Measurements from ENCODE around the gene CARF. TPM values are rescaled to one million over a fixed set of nuclear protein-coding genes. Genes with fewer than 3 reads are reported as not detected.

The CARF gene
- total RNA-seq, 2 experiments from 2014 or later: 14.7 to 17.5 TPM

DNA sequence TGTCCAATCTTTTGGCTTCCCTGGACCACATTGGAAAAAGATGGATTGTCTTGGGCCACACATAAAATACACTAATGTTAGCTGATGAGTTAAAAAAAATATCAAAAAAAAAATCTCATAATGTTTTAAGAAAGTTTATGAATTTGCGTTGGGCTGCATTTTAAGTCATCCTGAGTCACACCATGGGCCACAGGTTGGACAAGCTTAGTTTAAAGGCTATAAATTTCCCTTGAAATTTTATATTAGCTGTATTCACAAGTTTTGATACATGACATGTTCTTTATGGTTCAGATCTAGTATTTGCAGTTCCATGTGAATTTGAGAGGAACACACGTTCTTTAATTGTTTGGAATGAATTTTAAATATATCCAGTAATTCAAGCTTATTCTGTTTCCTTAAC is 21.9 kb downstream of the CARF start:
- CTCF ChIA-PET (ENCODE audit: unreplicated experiment): no interaction called here
- no peaks in the 10 kb centered on the region for H3K9me2 ChIP-seq (ENCODE audit: insufficient read depth, low read length)
- DNase-seq (ENCODE audit: low spot score): no peak
- H3K4me2 ChIP-seq (ENCODE audit: low read length): no peak overlapping the region
- intact Hi-C loops (cut with micrococcal nuclease; ENCODE audit: unreplicated experiment): no loop called here
- H4K20me1 ChIP-seq (ENCODE audit: insufficient read depth, low read length): no peaks in the 10 kb centered on the region
- H2AFZ ChIP-seq (ENCODE audit: low read length): no peak overlapping the region
- H3K27ac ChIP-seq (ENCODE audit: low read depth, low read length, poor library complexity, severe bottlenecking): no peak overlapping the region
- H3K79me2 ChIP-seq (ENCODE audit: insufficient read depth, low read depth, low read length): no peaks in the 10 kb centered on the region
- H3K4me3 ChIP-seq (ENCODE audit: low read depth, low read length, poor library complexity, severe bottlenecking): no peak overlapping the region
- BruUV-seq (replicated peaks): no TSS peak
- no peaks in the 10 kb centered on the region for H3K4me1 ChIP-seq (ENCODE audit: insufficient read depth, low read length, poor library complexity, severe bottlenecking)
- no peaks in the 10 kb centered on the region for H3K36me3 ChIP-seq (ENCODE audit: insufficient read depth, low read length)
- no peaks in the 10 kb centered on the region for H3K9me3 ChIP-seq (ENCODE audit: low read length)
- POLR2A ChIA-PET: interaction anchor here (0.7 to 0.8 kb wide), 2 partner anchors 9 to 130 kb away, joined by 3 to 4 read pairs; no protein-coding TSS in a partner anchor
- no peak for TF ChIP-seq EZH2phosphoT487 (IDR thresholded peaks at IDR 0.05; ENCODE audit: borderline replicate concordance, low read depth, low read length)
- TF ChIP-seq, protein P1, sequence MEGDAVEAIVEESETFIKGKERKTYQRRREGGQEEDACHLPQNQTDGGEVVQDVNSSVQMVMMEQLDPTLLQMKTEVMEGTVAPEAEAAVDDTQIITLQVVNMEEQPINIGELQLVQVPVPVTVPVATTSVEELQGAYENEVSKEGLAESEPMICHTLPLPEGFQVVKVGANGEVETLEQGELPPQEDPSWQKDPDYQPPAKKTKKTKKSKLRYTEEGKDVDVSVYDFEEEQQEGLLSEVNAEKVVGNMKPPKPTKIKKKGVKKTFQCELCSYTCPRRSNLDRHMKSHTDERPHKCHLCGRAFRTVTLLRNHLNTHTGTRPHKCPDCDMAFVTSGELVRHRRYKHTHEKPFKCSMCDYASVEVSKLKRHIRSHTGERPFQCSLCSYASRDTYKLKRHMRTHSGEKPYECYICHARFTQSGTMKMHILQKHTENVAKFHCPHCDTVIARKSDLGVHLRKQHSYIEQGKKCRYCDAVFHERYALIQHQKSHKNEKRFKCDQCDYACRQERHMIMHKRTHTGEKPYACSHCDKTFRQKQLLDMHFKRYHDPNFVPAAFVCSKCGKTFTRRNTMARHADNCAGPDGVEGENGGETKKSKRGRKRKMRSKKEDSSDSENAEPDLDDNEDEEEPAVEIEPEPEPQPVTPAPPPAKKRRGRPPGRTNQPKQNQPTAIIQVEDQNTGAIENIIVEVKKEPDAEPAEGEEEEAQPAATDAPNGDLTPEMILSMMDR (conservative IDR thresholded peaks at IDR 0.05; ENCODE audit: low read length): no peak

DNA sequence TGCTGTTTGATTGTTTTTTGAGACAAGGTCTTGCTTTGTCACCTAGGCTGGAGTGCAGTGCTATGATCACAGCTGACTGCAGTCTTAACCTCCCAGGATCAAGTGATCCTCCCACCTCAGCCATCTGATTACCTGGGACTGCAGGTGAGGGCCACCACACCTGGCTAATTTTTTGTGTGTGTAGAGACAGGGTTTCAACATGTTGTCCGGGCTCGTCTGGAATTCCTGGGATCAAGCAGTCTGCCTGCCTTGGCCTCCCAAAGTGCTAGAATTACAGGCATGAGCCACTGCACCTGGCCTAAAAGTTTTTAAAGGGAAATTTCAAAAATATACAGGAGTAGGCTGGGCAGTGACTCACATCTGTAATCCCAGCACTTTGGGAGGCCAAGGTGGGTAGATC is 22.4 kb downstream of the CARF start:
- no peaks in the 10 kb centered on the region for H3K4me1 ChIP-seq (ENCODE audit: insufficient read depth, low read length, poor library complexity, severe bottlenecking)
- H3K9me2 ChIP-seq (ENCODE audit: insufficient read depth, low read length): no peaks in the 10 kb centered on the region
- no peak overlapping the region for H3K27ac ChIP-seq (ENCODE audit: low read depth, low read length, poor library complexity, severe bottlenecking)
- CTCF ChIA-PET (ENCODE audit: unreplicated experiment): no interaction called here
- H3K4me3 ChIP-seq (ENCODE audit: low read depth, low read length, poor library complexity, severe bottlenecking): no peak overlapping the region
- no peaks in the 10 kb centered on the region for H3K36me3 ChIP-seq (ENCODE audit: insufficient read depth, low read length)
- TF ChIP-seq, protein P1 (conservative IDR thresholded peaks at IDR 0.05; ENCODE audit: low read length): no peak
- no peak for TF ChIP-seq EZH2phosphoT487 (IDR thresholded peaks at IDR 0.05; ENCODE audit: borderline replicate concordance, low read depth, low read length)
- intact Hi-C loops (cut with micrococcal nuclease; ENCODE audit: unreplicated experiment): no loop called here
- H4K20me1 ChIP-seq (ENCODE audit: insufficient read depth, low read length): no peaks in the 10 kb centered on the region
- H3K79me2 ChIP-seq (ENCODE audit: insufficient read depth, low read depth, low read length): no peaks in the 10 kb centered on the region
- H2AFZ ChIP-seq (ENCODE audit: low read length): no peak overlapping the region
- POLR2A ChIA-PET: interaction anchor here (0.8 kb wide), 1 partner anchor 9 kb away, joined by 4 read pairs; no protein-coding TSS in a partner anchor
- no peak for DNase-seq (ENCODE audit: low spot score)
- no peaks in the 10 kb centered on the region for H3K9me3 ChIP-seq (ENCODE audit: low read length)
- no peak overlapping the region for H3K4me2 ChIP-seq (ENCODE audit: low read length)
- BruUV-seq (replicated peaks): no TSS peak

DNA sequence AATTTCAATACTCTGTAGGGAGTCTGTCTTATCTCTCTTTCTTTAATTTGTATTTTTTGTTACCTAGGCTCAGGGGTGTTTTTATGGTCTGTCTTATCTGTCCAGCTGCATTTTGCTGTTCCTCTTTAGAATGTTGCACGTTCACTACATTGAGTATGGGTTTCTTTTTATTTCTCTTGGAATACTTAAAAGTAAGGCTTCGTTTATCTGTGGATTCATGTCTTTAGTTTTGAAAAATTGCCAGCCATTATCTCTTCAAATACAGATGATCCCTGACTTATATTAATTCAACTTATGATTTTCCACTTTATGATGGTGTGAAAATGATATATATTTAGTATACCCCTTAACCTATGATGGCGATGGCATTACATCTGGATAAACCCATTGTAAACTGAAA is 26.9 kb downstream of the CARF start:
- no peak overlapping the region for H2AFZ ChIP-seq (ENCODE audit: low read length)
- BruUV-seq (replicated peaks): no TSS peak
- H4K20me1 ChIP-seq (ENCODE audit: insufficient read depth, low read length): no peaks in the 10 kb centered on the region
- H3K4me2 ChIP-seq (ENCODE audit: low read length): no peak overlapping the region
- no peaks in the 10 kb centered on the region for H3K36me3 ChIP-seq (ENCODE audit: insufficient read depth, low read length)
- H3K27ac ChIP-seq (ENCODE audit: low read depth, low read length, poor library complexity, severe bottlenecking): no peak overlapping the region
- DNase-seq (ENCODE audit: low spot score): no peak
- no peak overlapping the region for H3K4me3 ChIP-seq (ENCODE audit: low read depth, low read length, poor library complexity, severe bottlenecking)
- no peaks in the 10 kb centered on the region for H3K4me1 ChIP-seq (ENCODE audit: insufficient read depth, low read length, poor library complexity, severe bottlenecking)
- H3K79me2 ChIP-seq (ENCODE audit: insufficient read depth, low read depth, low read length): no peaks in the 10 kb centered on the region
- no peaks in the 10 kb centered on the region for H3K9me3 ChIP-seq (ENCODE audit: low read length)
- TF ChIP-seq, protein P1 (conservative IDR thresholded peaks at IDR 0.05; ENCODE audit: low read length): no peak
- TF ChIP-seq EZH2phosphoT487 (IDR thresholded peaks at IDR 0.05; ENCODE audit: borderline replicate concordance, low read depth, low read length): no peak
- H3K9me2 ChIP-seq (ENCODE audit: insufficient read depth, low read length): no peaks in the 10 kb centered on the region; the same call in 1 of the 2 replicates
- ChIA-PET POLR2A (no interaction called here), CTCF (ENCODE audit: unreplicated experiment) (no interaction called here)
- intact Hi-C loops (cut with micrococcal nuclease; ENCODE audit: unreplicated experiment): no loop called here
